ENCODE data around the gene SYK.

DNA sequence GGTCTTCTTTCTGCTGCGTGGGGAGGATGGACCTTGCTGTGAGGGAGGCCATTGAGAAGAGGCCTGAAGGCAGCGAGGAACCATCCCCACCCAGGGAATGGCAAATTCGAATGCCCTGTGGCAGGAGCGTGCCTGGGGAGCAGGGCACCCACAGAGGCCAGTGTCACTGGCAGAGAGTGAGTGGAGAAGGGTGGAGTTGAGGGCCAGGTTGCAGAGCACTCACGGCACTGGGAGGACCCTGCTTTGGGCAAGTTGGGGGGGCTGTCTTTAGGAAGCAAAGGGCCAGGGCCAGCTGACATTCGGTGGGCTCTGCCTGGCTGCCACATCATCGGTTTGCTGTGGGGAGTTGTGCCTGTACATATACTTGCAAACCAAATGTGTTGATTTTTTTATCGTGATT, 47.2 kb downstream of the SYK start:
- no peak for TF ChIP-seq FOXJ3 (CRISPR knock-in tag; IDR thresholded peaks at IDR 0.05)
- no peak for TF ChIP-seq TCF12 (IDR thresholded peaks at IDR 0.05)
- TF ChIP-seq, protein P1, sequence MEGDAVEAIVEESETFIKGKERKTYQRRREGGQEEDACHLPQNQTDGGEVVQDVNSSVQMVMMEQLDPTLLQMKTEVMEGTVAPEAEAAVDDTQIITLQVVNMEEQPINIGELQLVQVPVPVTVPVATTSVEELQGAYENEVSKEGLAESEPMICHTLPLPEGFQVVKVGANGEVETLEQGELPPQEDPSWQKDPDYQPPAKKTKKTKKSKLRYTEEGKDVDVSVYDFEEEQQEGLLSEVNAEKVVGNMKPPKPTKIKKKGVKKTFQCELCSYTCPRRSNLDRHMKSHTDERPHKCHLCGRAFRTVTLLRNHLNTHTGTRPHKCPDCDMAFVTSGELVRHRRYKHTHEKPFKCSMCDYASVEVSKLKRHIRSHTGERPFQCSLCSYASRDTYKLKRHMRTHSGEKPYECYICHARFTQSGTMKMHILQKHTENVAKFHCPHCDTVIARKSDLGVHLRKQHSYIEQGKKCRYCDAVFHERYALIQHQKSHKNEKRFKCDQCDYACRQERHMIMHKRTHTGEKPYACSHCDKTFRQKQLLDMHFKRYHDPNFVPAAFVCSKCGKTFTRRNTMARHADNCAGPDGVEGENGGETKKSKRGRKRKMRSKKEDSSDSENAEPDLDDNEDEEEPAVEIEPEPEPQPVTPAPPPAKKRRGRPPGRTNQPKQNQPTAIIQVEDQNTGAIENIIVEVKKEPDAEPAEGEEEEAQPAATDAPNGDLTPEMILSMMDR (IDR thresholded peaks at IDR 0.05), result no peak
- no peak for TF ChIP-seq MXI1 (IDR thresholded peaks at IDR 0.05; ENCODE audit: low read depth, low read length)
- TF ChIP-seq EP300 (IDR thresholded peaks at IDR 0.05; ENCODE audit: borderline replicate concordance in 1 of 2, low read depth in 1 of 2, low read length in 1 of 2), result no peak
- TF ChIP-seq RAD21 (IDR thresholded peaks at IDR 0.05; ENCODE audit: low read length), result no peak
- TF ChIP-seq, protein P2, sequence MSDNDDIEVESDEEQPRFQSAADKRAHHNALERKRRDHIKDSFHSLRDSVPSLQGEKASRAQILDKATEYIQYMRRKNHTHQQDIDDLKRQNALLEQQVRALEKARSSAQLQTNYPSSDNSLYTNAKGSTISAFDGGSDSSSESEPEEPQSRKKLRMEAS (IDR thresholded peaks at IDR 0.05; ENCODE audit: low read depth), result no peak
- no peak for TF ChIP-seq POLR2AphosphoS5 (IDR thresholded peaks at IDR 0.05; ENCODE audit: low read depth, low read length)
- TF ChIP-seq EZH2phosphoT487 (IDR thresholded peaks at IDR 0.05; ENCODE audit: borderline replicate concordance, low read depth), result no peak
- TF ChIP-seq SMC3 (IDR thresholded peaks at IDR 0.05; ENCODE audit: low read depth, low read length), result no peak
